Endothelial cell of umbilical vein (primary cell): ENCODE results near the gene DUOX2.

Source experiments
- CTCF ChIP-seq, 2 donors: IDR thresholded peaks; 1 replicate in 1 of 2; 2 replicates in 1 of 2; pipeline ENCODE4 v1.5.1; 2011; ENCODE audit warnings: low read length in 2 of 2, mild to moderate bottlenecking in 2 of 2, moderate library complexity in 2 of 2, control low read depth in 1 of 2, inconsistent platforms in 1 of 2, low read depth in 1 of 2; ENCODE audit not compliant: insufficient read depth in 1 of 2; ENCODE audit errors: extremely low read depth in 1 of 2
- TF ChIP-seq, protein P1 (sequence below): IDR thresholded peaks from 2 replicates; pipeline ENCODE4 v1.6.1; 2011; ENCODE audit not compliant: insufficient read depth, insufficient read length

DNA sequence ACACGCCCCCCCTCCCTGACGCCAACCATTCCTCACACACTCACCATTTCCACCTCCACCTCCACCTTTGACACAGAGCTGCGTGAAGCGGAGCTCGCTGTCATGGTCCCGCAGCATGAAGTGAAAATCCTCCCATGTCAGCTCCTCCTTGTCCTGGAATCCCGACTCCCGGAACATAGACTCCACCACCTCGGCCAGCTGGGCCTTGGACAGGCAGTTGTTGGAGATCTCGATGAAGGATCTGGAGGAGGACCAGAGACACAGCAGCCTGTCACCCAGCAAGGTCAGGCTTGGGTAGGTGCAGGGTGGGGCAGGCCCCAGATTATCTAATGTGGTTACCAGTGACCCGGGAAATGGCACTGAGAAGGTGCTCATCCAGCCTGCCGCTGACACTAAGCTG lies 12.2 kb downstream of the DUOX2 start:
- TF ChIP-seq CTCF (IDR thresholded peaks at IDR 0.05; ENCODE audit: extremely low read depth in 1 of 2, insufficient read depth in 1 of 2, low read depth in 1 of 2, low read length in 2 of 2), result no peak
- TF ChIP-seq, protein P1, sequence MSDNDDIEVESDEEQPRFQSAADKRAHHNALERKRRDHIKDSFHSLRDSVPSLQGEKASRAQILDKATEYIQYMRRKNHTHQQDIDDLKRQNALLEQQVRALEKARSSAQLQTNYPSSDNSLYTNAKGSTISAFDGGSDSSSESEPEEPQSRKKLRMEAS, result no peak
